GM19438 (cell line): Measurements from ENCODE around the gene GPR3.

Experiments used
- ATAC-seq: cut with Tn5 transposase; IDR thresholded peaks from one replicate; pipeline ENCODE4 v1.9.1; 2021; ENCODE audit warnings: low read depth; ENCODE audit not compliant: unreplicated experiment

GPR3 gene

GRCh38 chr1:27392096-27392777 lies at the start of gene GPR3:
GPR3 (plus strand) TSS chr1:27392622; CDS start chr1:27393799, 1,177 bp downstream.
- peak; percentile 74 for ATAC-seq

GRCh38 chr1:27342778-27343638 lies 49.4 kb upstream of the GPR3 start:
- ATAC-seq: no peak

GRCh38 chr1:27343639-27344025 lies 48.8 kb upstream of the GPR3 start:
- no peak for ATAC-seq

GRCh38 chr1:27345272-27345671 lies 47.1 kb upstream of the GPR3 start:
- no peak for ATAC-seq

GRCh38 chr1:27346357-27346756 lies 46.1 kb upstream of the GPR3 start:
- no peak for ATAC-seq

GRCh38 chr1:27346991-27347624 lies 45.3 kb upstream of the GPR3 start:
- no peak for ATAC-seq

GRCh38 chr1:27348861-27349783 lies 43.3 kb upstream of the GPR3 start:
- no peak for ATAC-seq

- no peak for ATAC-seq
These were observed 42.4 kb upstream of the GPR3 start for GRCh38 chr1:27349784-27350662.

GRCh38 chr1:27350663-27351540 lies 41.5 kb upstream of the GPR3 start:
- ATAC-seq: no peak

- ATAC-seq: no peak
These were observed 40.8 kb upstream of the GPR3 start for GRCh38 chr1:27351541-27352107.

- no peak for ATAC-seq
These were observed 39.3 kb upstream of the GPR3 start for GRCh38 chr1:27353166-27353565.

GRCh38 chr1:27353629-27354028 lies 38.8 kb upstream of the GPR3 start:
- ATAC-seq: no peak

- no peak for ATAC-seq
These were observed 36.7 kb upstream of the GPR3 start for GRCh38 chr1:27355683-27356082.

GRCh38 chr1:27356277-27356618 lies 36.2 kb upstream of the GPR3 start:
- no peak for ATAC-seq

GRCh38 chr1:27356619-27357280 lies 35.7 kb upstream of the GPR3 start:
- no peak for ATAC-seq

- ATAC-seq: no peak
These were observed 35.0 kb upstream of the GPR3 start for GRCh38 chr1:27357281-27358037.
